Non-pigmented ciliary epithelial cell (primary cell): ENCODE measurements around the gene MECP2.

ENCODE experiments used
- DNase-seq: peaks from one replicate; pipeline ENCODE4 v3.0.0-alpha.2; 2010; ENCODE audit warnings: low read depth

The MECP2 gene

GRCh38 chrX:154061801-154062200, 35.7 kb downstream of the MECP2 start:
- DNase-seq, result no peak

GRCh38 chrX:154059729-154060245, 37.7 kb downstream of the MECP2 start:
- DNase-seq, result no peak

- DNase-seq, result no peak
These were observed 38.3 kb downstream of the MECP2 start for GRCh38 chrX:154059231-154059630.

GRCh38 chrX:154058214-154058997, 39.1 kb downstream of the MECP2 start:
- DNase-seq, result no peak

GRCh38 chrX:154057791-154058190, 39.7 kb downstream of the MECP2 start:
- DNase-seq, result no peak

- DNase-seq, result no peak
These were observed 40.7 kb downstream of the MECP2 start for GRCh38 chrX:154056770-154057241.

GRCh38 chrX:154051201-154051810, 46.2 kb downstream of the MECP2 start:
- DNase-seq, result no peak

GRCh38 chrX:154050113-154050495, 47.4 kb downstream of the MECP2 start:
- DNase-seq, result no peak

GRCh38 chrX:154049209-154050112, 48.1 kb downstream of the MECP2 start:
- DNase-seq, result no peak

GRCh38 chrX:154048398-154048797, 49.1 kb downstream of the MECP2 start:
- DNase-seq, result no peak

- no peak for DNase-seq
These were observed 50.4 kb downstream of the MECP2 start for GRCh38 chrX:154046940-154047610.

- no peak for DNase-seq
These were observed 51.3 kb downstream of the MECP2 start for GRCh38 chrX:154046031-154046781.

GRCh38 chrX:154044091-154044490, 53.4 kb downstream of the MECP2 start:
- DNase-seq, result no peak

GRCh38 chrX:154043003-154043763, 54.3 kb downstream of the MECP2 start:
- no peak for DNase-seq

GRCh38 chrX:154040863-154041262, 56.7 kb downstream of the MECP2 start:
- no peak for DNase-seq

GRCh38 chrX:154040307-154040756, 57.2 kb downstream of the MECP2 start:
- DNase-seq, result peak; percentile 56

GRCh38 chrX:154039577-154039976, 57.9 kb downstream of the MECP2 start:
- DNase-seq, result no peak

GRCh38 chrX:154038656-154039055, 58.9 kb downstream of the MECP2 start:
- no peak for DNase-seq

- no peak for DNase-seq
These were observed 59.8 kb downstream of the MECP2 start for GRCh38 chrX:154037754-154038153.

- no peak for DNase-seq
These were observed 61.0 kb downstream of the MECP2 start for GRCh38 chrX:154036513-154036912.
